DMS79 (cell line): ENCODE data around the gene VPS37B.

ENCODE experiments used
- DNase-seq: peaks from one replicate; lab custom pipeline; 2025; lab: John Stamatoyannopoulos, UW

The VPS37B gene

DNA sequence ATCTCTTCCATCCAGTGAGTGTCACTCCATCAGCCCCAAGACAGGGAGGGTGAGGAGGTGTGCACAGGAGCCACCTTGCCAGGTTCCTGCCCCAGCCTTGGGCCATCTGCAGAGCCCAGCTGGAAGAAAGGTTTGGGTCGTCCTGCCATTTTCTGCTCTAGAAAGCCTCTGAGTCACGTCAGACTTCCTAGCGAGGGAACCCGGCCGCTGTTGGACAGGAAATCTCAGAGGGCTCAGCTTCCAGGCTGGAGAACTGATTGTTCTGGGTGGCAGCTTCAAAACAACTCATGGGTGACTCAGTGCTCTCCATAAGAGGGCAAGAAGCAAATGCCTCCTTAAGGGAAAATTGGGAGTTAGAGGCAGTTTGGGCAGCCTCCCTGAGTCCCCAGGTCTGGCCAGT, 44.1 kb downstream of the VPS37B start:
- peak; percentile 11 for DNase-seq

GRCh38 chr12:122850695-122851350, 45.1 kb downstream of the VPS37B start:
- no peak for DNase-seq

- no peak for DNase-seq
Measured at GRCh38 chr12:122850048-122850445, 45.9 kb downstream of the VPS37B start.

DNA sequence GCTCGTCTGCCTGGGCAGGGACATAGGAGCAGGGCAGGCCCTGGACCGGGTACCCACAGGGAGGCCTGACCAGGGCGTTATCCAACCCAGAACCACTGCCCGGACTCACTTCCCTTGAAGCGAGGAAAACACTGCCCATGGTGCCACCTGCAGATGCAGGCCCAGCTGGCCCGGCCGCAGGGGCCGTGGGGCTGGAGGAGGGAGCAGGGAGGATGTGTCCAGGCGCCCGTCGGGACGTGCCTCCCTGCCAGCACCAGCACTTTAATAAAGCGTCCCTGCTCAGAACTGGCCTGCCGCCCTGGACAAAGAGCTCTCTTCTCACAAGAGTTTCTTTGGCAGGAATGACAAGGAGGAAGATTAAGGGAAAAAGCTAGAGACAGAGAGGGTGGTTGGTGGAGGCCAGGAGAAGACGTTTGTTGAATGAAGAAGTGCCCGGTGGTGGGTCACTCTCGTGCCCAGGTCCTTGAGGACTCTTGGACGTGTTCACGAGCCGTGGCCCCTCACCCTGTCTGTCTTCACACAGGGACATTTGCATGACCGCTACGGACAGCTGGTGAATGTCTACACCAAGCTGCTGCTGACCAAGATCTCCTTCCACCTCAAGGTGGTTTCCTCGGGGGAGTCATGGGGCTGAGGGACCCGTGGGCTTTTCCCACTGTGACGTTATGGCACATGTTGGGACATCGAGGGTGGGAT, 46.4 kb downstream of the VPS37B start:
- no peak for DNase-seq

DNA sequence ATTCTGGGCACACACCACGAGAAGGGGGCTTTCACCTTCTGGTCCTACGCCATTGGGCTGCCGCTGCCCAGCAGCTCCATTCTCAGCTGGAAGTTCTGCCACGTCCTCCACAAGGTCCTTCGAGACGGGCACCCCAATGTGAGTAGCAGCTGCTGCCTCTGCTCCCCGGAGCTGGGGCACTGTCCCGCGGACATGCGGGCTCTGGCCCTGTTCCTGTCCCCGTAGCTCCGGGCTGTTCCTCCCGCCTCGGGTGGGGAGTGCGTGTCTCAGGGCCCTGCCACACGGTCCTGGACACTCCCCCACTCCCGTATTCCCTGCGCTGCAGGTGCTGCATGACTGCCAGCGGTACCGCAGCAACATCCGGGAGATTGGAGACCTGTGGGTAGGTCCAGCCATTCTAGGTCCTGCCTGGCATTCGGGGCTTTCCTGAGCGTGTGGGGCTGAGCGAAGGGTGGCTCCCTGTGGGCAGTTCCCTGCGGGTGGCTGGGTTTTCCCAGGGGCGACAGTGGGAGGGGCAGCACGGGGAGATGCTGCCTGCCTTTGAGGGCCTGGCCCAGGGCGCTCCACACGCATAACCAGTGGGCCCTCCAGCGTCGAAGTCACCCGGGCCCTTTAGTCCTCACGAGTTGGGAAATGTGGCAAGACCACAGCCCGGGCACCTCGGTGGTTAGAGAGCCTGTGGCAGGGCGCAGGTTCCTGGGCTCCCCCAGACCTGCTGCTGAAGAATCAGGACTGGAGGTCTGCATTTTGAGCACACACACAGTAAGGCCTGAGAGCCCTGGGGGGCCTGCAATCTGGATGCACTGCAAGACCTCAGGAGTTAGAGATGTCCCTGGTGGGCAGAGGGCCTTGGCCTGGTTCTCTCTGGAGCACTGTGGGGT, 47.2 kb downstream of the VPS37B start:
- no peak for DNase-seq

DNA sequence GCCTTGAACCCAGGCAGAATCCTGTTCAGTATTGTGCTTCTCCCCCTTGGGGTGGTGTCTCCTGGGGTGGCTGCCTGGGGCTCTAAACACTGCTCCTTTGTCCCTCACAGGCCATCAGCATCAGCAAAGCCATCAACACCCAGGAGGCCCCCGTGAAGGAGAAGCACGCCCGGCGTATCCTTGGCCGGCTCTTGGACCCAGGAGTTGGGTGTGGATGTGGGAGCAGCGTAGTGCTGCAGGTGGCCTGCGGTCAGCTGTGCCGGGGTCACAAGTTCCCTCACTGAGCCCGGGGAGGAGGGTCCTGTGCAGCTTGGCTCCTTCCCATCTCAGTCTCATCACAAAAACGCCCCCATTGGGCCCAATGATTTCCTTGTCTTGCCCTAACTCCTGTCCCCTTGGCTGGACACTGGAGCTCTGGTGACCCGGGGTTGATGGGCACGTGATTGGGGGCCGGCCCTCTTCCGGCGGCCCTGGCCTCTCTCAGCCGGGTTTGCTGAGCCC, 48.0 kb downstream of the VPS37B start:
- DNase-seq, result no peak

GRCh38 chr12:122847516-122847836, 48.4 kb downstream of the VPS37B start:
- no peak for DNase-seq

- no peak for DNase-seq
Measured at GRCh38 chr12:122846622-122847515, 49.1 kb downstream of the VPS37B start.

DNA sequence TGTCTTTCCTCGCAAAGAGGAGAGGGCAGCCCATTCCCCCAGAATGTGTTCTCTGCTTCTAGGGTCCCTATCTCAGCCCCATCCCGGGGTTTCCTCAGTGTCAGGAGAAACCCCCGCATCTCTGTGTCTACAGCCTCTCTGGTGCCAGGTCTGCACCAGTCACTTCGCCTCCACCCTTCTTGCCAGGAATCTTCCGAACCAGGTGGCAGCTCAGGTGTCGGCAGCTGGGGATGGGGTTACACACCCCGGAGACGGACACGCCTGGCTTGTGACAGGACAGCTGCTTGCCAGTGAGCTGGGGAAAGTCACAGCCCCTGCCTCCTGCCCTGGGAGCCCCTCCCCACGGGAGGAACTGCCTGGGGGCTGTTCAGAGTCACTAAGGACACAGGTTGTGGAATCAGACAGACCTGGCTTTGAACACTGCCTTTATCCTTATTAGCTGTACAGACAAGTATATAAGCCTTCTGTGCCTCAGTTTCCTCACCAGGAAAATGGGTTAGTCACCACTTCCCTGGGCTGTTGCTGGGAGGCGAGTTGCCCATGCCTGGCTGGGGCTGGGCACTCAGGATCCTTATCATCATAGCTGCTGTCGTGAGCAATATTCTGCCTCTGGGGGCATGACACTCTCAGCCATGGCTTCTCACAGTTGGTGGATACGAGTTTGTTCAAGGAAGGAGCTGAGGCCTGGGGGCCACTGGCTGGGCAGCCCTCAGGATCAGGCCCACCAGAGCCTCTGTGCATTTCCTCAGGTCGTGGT, 49.9 kb downstream of the VPS37B start:
- peak; percentile 61 for DNase-seq

- DNase-seq, result no peak
Measured at GRCh38 chr12:122845041-122845864, 50.7 kb downstream of the VPS37B start.

DNA sequence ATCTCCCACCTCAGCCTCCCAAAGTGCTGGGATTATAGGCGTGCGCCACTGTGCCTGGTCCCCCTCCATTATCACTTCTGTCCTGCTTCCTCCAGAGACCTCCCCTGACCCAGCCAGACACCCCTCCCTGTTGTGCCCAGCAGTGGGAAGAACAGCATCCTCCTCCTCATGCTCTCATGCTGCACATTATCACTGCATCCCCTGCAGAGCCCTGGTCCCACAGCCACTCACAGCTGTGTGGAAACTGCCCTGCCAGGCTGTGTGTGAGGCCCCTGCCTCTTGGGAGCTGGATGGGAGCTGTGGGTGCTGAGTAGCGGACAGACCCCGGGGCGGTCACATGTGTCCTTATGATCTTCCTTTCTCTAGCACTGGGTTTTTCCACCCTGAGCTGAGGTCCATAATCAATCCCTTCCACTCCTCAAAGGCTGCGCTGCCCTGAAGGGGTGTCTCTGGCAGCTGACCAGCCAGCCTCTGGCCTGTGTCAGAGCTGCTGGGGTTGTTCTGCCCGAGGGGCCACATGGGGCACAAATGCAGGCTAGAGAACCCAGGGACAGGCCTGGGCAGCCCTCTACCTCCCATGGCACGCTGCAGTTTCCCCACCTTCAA, 51.5 kb downstream of the VPS37B start:
- no peak for DNase-seq

DNA sequence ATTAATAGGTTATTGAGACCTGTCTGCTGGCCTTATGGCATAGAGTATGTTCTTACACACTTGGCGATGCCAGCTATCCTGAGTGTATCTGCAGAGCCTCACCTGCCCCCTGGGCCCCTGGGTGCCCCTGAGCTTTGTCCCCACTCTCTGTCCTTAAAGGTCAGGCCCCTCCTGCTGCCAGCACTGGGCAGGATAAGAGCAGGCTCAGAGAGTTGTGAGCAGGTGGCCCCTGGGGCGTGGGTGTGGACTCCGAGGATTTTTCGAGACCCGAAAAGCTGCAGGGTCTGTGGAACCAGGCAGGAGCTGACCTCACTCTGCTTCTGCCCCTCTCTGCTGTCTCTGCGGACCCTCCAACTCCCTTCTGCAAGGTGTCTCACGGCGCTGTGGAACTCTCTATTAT, 52.5 kb downstream of the VPS37B start:
- no peak for DNase-seq

DNA sequence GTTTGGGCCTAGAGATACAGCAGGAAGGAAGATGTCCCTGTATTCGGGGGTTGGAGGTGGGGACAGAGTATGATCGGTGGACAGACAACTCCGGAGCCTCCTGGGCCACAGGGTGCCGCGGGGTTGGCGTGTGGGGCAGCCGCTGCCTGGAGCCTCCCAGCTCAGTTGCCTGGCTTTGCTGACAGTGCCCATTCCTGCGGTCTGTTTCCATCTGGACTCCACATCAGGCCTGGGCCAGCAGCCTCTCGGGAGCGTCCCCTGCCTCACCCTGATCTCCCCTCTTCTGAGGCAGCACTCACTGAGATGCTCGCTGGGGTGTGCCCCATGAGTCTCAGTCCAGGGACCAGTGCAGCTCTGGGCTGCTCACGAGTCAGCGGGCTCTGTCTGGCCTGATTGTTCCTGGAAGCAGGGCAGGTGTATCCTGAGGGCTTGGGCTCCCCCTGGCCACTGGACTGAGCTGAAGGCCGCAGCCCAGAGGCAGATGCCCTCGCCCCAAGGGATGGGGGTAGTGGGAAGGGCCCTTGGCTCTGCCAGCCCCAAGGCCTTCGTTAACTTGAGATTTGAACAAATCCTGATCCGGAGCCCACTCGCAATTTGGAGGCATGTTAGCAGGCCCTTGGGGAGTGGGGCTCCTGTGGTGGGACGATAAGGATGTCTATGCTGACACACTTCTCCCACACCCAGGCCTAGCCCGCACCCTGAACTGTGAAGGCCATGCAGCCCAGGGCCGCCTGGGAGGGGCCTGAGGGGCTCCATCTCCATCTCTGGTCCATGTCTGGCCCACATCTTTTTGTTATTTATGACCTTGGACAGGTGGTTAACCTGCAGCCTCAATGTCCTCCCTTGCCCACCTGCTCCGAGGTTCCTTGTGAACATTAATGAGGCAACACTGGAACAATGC, 53.2 kb downstream of the VPS37B start:
- DNase-seq, result no peak

DNA sequence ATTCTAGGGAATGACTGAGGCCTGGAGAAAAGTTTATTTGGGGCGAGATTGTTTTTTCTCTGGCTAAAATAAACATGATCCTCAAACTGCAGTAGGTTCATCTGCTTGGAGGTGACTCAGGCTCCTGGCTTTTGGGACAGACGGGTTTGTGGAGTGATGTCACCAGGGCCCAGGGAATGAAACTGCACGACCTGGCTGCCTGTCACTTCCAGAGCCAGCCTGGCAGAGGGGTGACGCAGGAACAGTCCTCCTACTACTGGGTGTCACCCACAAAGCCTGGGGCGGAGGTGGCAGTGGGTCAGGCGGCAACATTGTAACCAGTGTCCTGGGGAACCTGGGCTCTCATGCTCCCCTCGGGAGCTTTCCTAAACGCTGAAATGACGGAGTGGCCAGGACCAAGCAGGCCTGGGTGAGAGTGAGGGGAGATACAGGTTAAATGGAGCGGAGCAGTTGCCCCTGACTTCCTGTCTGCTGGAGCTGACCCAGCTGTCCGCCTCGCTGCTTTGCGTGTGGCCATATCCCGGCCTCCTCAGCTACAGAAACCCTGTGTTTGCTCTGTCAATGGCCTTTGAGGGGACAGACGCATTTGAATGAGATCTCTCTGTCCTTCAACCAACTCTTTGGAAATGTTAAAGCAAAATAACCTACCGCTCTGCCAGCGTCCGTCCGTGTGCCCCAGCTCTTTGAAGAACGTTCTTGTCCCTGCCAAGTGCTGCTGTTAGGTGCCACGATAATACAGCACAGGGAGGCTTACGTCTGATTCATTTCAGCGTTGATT, 54.2 kb downstream of the VPS37B start:
- DNase-seq, result peak; percentile 20

DNA sequence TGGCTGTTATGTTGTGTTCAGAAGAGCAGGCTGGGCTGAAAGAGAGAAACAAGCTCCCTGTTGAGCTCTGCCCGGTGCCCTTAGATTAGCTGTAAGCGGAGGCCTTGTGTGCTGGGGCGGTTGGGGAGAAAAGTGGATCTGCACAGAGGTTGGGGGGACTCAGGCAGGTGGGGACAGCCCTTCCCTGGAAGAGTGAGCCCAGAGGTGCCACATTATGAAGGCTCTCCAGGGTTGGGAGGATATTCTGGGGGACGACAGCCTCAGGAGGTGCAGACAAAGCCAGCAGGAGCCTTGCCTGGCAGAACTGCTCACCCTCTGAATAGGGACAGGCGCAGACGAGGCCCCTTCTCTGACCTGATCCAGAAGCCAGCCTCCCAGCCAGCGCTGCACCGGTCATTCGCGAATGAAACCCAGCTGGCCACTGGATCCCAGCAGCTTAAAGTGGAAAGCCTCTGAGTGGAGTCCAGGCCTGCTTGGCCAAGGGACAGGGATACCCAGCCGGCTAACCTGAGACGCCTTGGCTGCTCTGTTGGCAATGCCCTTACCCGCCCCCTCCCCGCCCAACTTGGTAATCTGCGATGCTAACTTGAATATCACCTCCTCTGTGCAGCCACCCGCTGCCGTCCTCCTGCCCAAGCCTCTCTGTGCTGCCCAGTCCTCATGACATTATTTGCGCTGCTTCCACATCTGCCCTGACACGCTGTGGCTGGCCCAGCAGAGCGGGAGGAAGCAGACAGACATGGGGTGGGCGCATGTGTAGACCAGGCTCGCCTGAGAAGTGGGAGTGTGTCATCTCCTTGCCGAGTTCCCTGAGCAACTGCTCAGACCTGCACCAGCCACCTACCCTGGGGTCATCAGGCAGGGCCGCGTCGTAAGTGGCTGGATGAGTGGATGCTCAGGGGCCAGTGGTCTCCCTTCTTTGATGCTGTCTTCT, 55.1 kb downstream of the VPS37B start:
- no peak for DNase-seq

DNA sequence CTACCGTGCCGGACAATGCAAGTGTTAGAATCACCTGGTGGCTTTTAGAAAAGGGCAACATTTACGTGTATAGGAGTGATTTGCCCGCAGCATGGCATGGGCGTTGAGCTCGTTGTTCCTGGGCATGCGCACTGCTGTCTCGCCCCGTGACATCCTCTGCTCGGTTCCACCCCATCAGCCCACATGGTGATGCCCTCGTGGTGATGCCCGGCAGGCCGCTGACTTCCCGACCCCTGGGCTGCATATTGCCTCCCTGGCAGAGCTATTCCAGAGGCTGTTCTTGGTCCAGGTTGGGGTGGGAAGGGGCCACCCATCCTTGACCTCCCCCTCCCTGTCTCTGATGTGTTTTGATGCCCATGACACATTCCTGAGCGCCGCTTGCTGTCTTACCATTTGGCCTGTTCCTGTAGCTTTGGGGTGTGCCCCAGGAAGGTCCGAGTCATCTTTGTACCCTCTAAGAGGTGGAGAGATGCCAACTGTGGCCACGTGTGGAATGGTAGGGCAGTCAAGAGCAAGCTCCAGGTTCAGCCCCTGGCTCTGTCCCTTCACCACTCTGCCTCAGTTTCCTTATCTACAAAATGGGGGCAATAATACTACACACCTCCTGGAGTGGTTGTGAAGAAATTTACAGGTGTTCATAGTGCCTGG, 55.9 kb downstream of the VPS37B start:
- no peak for DNase-seq
